Glomerular endothelial cell (primary cell): ENCODE data around the gene CTDSP2. TPM values are rescaled to one million over a fixed set of nuclear protein-coding genes. Genes with fewer than 3 reads are reported as not detected.
"Not testable (repeated sequence)": the region's sequence is repeated elsewhere in the genome, so short reads cannot be mapped to it uniquely, and the experiment has no call there.

ENCODE experiments used
- DNase-seq: peaks from one replicate; pipeline ENCODE4 v3.0.0-alpha.2; 2011; ENCODE audit warnings: low read depth, low spot score; ENCODE audit errors: extremely low read depth
- total RNA-seq: library from RNA; depleted of rRNA; stranded (reverse); fragments of >200 nt; gene quantifications from 2 replicates; pipeline ENCODE4 v1.2.3, GENCODE V29; 2015

CTDSP2 gene
- total RNA-seq, 1 donor from 2014 or later = 106 TPM

GRCh38 chr12:57853864-57854556 is 7.5 kb upstream of the CTDSP2 start:
- no peak for DNase-seq

- no peak for DNase-seq
Observed at GRCh38 chr12:57852620-57853500, 6.3 kb upstream of the CTDSP2 start.

- no peak for DNase-seq
Observed at GRCh38 chr12:57852200-57852599, 5.7 kb upstream of the CTDSP2 start.

GRCh38 chr12:57851552-57851951 is 5.0 kb upstream of the CTDSP2 start:
- no peak for DNase-seq

- DNase-seq = no peak
Observed at GRCh38 chr12:57850854-57851430, 4.4 kb upstream of the CTDSP2 start.

- not testable (repeated sequence) for DNase-seq
Observed at GRCh38 chr12:57849447-57849846, 2.9 kb upstream of the CTDSP2 start.

- no peak for DNase-seq
Observed at GRCh38 chr12:57849035-57849434, 2.5 kb upstream of the CTDSP2 start.

GRCh38 chr12:57848208-57848607 is 1.7 kb upstream of the CTDSP2 start:
- DNase-seq = no peak

- no peak for DNase-seq
Observed at GRCh38 chr12:57846285-57846576, 298 bp downstream of the CTDSP2 start.

- no peak for DNase-seq
Observed at GRCh38 chr12:57845478-57846284, 848 bp downstream of the CTDSP2 start.

GRCh38 chr12:57844709-57845477 is 1.6 kb downstream of the CTDSP2 start:
- no peak for DNase-seq

GRCh38 chr12:57842342-57843294 is 3.9 kb downstream of the CTDSP2 start:
- DNase-seq = no peak

GRCh38 chr12:57841445-57841844 is 5.1 kb downstream of the CTDSP2 start:
- no peak for DNase-seq

GRCh38 chr12:57840726-57841125 is 5.8 kb downstream of the CTDSP2 start:
- DNase-seq = no peak

GRCh38 chr12:57839996-57840395 is 6.5 kb downstream of the CTDSP2 start:
- DNase-seq = no peak

GRCh38 chr12:57838594-57839302 is 7.8 kb downstream of the CTDSP2 start:
- DNase-seq = no peak

GRCh38 chr12:57837864-57838562 is 8.5 kb downstream of the CTDSP2 start:
- DNase-seq = no peak
